ENCODE data around the gene PTPRM.

The PTPRM gene

GRCh38 chr18:7566567-7567473 is at the start of gene PTPRM:
Gene PTPRM, plus strand, starts transcription at chr18:7567316. Its CDS starts 503 bp downstream, at chr18:7567819.
- DNase-seq = peak in 56 of 58 donors; percentile 19 to 86 (median 74)

GRCh38 chr18:7517852-7518251 is 49.3 kb upstream of the PTPRM start:
- DNase-seq = no peak

- no peak for DNase-seq
Observed at GRCh38 chr18:7520200-7520785, 46.8 kb upstream of the PTPRM start.

GRCh38 chr18:7521226-7521856 is 45.8 kb upstream of the PTPRM start:
- DNase-seq = no peak

GRCh38 chr18:7523772-7524171 is 43.3 kb upstream of the PTPRM start:
- DNase-seq = no peak

GRCh38 chr18:7524786-7525185 is 42.3 kb upstream of the PTPRM start:
- DNase-seq = no peak

- no peak for DNase-seq
Observed at GRCh38 chr18:7532942-7533341, 34.2 kb upstream of the PTPRM start.

GRCh38 chr18:7535436-7536205 is 31.5 kb upstream of the PTPRM start:
- DNase-seq = no peak

- DNase-seq = no peak
Observed at GRCh38 chr18:7537145-7537544, 30.0 kb upstream of the PTPRM start.

GRCh38 chr18:7541835-7542234 is 25.3 kb upstream of the PTPRM start:
- no peak for DNase-seq

- no peak for DNase-seq
Observed at GRCh38 chr18:7544686-7545085, 22.4 kb upstream of the PTPRM start.

- DNase-seq = no peak
Observed at GRCh38 chr18:7545734-7546133, 21.4 kb upstream of the PTPRM start.

GRCh38 chr18:7548221-7548620 is 18.9 kb upstream of the PTPRM start:
- peak in 1 of 58 donors; percentile 4 for DNase-seq

- DNase-seq = no peak
Observed at GRCh38 chr18:7548721-7549120, 18.4 kb upstream of the PTPRM start.

GRCh38 chr18:7557973-7558372 is 9.1 kb upstream of the PTPRM start:
- no peak for DNase-seq

GRCh38 chr18:7558769-7559168 is 8.3 kb upstream of the PTPRM start:
- no peak for DNase-seq

GRCh38 chr18:7559709-7560319 is 7.3 kb upstream of the PTPRM start:
- DNase-seq = no peak

- no peak for DNase-seq
Observed at GRCh38 chr18:7561909-7562460, 5.1 kb upstream of the PTPRM start.

- DNase-seq = no peak
Observed at GRCh38 chr18:7562491-7562890, 4.6 kb upstream of the PTPRM start.

GRCh38 chr18:7565677-7566076 is 1.4 kb upstream of the PTPRM start:
- DNase-seq = no peak

GRCh38 chr18:7566244-7566566 is 911 bp upstream of the PTPRM start:
- no peak for DNase-seq

Data from anterior cingulate cortex (tissue), 58 donors.